Right hindlimb (tissue), 1 donor: ENCODE data around the gene SOX3.

Source experiments
- DNase-seq: peaks from one replicate; pipeline ENCODE4 v3.0.0-alpha.2; 2018

SOX3 gene

DNA sequence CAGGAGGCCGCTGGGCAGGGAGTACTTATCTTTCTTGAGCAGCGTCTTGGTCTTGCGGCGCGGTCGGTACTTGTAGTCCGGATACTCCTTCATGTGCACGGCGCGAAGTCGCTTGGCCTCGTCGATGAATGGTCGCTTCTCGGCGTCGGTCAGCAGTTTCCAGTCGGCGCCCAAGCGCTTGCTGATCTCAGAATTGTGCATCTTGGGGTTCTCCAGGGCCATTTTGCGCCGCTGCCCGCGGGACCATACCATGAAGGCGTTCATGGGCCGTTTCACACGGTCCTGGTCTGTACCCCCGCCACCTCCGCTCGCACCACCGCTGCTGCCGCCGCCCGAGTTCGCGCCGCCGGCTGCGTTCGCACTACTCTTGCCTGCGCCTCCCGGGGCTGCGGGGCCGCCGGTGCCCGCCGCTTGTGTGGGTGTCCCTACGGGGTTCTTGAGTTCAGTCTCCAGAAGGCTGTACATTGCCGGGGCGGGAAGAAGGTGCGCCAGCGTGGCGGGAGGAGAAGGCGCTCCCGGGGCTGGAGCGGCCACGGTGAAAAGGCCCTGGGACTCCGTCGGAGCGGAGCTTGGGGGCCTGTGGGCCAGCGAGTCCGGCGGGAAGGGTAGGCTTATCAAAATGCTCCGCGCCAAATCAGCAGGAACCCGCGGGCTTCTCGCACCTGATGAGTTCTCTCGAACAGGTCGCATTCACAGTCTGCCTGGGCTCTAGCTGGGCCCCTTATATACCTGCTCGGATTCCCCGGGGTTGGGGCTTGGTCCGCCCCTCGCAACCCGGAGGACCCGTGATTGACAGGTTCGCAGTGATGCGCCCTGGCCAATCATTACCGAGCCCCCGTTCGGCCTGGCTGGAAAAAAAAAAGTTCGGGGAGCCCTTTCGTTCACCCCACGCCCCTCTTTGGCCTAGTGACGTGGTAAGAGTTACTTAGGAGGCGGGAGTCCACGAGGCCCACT is at the start of gene SOX3:
Gene SOX3 (minus strand): TSS at position 699 of the 954 bp plus-strand sequence. CDS start 9 bp downstream, at position 690.
- DNase-seq = no peak

DNA sequence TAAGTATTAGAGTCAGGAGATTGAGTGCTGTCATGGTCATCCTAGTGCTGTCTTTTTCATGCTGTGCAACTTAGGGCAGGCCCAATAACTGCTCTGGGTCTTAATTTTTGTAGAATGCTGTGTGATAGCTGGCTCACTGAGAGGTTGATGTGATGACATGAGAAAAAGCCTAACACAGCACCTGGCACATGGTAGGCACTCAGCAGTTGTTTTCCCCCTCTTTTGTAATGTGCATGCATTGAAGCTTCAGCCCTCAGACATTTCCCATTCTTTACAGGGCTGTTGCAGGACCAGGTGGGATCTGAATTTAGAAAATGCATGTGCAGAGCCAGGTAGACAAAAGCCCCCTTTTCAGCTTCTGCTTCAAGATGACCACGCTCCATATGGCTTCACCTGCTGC is 44.1 kb upstream of the SOX3 start:
- DNase-seq = no peak

DNA sequence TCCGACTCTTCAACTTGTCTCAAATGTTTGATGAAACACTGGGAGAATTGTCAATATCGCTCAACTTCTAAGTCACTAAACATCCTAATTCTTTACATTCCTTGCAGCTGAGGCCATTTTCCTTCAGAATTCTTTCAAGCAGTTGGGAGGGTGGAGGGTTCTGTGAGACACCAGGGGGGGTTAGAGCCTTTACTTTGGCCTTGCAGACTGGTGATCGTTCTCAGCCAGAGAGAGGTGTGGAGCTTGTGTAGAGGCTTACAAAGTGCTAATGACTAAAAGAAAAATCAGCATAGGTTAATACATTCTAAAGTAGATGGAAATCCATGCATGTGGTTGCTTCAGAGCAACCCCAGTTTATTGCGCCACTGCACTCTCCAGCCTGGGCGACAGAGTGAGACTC is 21.3 kb upstream of the SOX3 start:
- DNase-seq = no peak

DNA sequence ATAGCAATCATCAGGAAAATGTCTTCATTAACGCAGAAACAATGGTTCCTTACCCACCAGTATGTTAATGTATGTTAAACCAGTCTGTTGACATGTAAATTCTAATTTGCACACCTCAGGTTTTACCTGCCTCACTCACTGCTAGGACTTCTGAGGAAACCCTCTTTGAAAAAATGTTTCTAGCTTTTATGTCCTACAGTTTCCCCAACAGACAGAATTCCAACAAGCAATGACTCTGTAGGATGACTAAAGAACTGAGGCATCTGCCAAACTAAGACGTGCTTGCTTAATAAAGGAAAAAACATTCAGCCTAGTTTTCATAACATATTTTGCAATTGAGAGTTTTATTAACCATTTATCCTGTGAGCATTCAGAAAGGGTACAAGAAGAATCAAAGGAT is 20.6 kb upstream of the SOX3 start:
- no peak for DNase-seq

DNA sequence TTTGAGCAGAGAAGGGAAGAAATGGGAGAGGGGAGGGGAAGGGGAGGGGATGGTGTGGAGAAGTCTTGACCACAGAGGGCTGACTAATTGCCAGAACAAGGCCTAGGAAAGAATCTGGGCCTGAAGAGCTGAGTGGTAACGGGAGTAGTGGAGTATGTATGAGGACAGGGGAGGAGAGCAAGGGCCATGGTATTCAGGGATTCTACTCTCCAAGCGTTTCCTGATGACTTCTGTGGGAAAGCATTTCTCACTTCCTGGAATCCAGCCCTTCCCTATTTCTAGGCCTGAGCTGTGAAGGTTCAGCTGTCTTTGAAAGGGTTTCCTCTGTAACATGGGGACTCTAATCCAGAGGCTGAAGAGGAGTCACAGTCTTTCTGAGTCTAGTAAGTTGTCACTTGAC is 19.7 kb upstream of the SOX3 start:
- DNase-seq = no peak

DNA sequence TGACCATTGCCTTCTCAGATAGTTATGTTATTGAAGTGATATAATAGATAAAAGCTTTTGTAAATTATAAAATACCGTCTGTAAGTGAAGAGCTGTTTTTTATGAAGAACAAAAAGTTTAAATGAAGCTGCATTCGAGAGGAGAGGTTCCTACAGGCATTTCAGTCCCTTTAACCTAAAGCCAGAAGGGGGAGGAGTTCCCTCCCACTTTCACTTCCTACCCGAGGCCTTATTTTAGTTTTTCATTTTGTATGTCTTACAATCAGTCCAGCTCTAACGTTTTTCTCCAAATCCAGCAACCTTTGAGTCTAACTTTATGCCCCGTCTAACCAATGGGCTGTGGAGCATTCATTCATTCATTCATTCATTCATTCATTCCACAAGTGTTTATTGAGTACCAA is 16.5 kb upstream of the SOX3 start:
- DNase-seq = no peak

DNA sequence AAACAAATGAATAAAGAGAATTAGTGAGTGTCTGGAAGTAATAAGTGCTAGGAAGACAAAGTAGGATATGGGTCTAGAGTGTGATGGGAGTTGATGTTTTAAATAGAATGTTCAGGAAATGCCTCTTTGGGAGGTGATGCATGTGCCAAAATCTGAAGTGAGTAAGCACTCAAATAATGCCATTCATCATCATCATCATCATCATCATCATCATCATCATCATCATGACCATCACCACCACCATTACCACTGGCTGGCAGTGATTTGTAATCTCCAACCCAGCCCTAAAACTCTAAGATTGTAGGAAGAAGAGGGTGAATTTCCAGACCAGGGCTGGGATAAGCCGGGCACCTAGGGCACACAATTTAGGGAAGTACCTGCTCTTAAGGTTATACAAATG is 9.7 kb upstream of the SOX3 start:
- no peak for DNase-seq

DNA sequence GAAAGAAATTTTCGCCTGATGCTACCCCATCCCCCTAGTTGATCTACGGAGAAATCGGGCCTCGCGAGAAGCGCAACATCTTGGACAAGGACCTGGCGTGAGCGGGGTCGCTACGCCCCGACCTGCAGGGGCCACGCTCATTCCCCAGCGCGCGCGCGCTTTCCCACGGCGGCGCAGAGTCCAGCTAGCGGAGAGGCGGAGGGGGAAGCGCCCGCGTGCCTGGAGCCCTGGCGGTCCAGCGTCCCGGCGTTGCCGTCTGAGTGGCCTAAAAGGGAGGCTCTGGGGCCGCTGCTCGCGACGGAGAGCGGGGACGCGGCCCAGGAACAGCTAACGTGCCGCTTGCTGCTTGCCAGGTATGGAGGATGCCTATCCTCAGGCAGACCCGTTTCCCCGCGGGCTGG is 6.0 kb upstream of the SOX3 start:
- DNase-seq = no peak

DNA sequence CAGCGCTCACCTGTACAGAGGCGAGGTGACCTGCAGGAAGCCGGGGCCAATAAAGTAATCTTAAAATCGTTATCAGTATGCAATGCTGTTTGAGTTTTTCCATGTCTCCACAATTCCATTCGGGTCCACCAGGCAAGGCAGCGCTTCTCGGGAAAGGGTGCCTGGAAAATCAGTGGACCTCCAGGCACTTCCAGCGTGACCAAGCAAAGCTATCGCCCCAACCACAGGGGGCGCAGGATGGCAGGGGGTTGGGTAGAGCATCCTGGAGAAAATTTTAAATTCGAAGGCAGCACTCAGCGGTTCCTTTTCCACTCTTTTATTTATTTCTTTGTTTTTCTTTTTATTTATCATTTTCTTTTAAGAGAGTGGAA is 5.4 kb upstream of the SOX3 start:
- no peak for DNase-seq

DNA sequence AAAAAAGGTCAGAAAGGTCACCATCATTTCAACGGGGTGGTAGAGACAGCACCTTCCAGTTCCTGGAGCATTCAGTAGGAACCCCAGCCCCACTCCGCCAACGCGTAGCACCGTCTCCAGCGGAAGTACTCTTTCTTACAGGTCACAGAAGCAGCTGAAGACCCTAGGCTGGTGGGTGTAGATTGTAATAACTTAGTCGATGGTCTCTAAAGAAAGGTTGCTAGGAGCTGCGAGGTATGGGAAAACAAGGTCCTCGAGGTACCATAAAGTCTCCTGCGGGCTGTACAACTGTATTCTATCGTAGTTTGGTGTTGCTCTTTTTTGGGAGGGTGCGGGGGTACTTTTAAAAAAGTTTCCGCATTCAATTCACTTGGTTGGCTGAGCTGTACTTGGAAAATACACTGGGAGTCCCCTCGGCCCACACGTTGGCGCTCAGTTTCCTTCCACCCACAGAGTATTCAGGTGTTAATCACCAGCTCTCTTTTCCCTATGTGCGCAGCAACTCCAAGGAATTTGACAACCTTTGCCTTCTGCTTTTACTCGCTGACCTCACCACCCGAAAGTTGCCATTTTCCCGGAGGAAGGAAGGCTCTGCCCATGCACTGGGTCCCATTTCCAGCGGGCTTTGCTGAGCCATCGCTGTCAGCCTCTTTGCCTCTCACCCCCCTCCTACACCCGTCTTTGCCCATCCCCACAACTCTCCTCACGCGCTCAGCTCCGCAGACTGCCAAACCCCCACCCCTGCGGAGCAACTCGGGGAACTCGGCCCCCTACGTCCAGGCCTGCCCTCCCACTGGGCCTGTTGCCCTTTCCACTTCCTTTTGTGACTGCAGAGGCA is 4.8 kb upstream of the SOX3 start:
- no peak for DNase-seq

DNA sequence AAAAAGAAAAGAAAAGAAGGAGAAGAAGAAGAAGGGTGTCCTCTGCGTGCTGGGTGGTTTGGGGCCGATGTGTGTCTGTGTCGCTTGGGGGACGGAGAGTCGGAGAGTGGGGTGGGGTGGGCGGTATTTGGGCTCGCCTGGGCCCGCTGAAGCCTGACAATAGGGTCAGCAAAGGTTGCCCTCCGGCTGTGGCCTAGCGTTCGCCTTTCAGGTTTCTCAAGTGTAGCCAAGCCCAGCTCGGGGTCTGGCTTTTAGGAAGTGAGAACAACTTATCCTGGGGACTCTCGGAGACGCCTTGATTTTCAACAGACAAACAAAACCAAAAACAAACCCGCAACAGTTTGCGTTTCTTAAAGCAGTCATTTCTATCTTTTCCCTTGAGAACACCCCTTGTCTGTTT is 4.1 kb upstream of the SOX3 start:
- no peak for DNase-seq

DNA sequence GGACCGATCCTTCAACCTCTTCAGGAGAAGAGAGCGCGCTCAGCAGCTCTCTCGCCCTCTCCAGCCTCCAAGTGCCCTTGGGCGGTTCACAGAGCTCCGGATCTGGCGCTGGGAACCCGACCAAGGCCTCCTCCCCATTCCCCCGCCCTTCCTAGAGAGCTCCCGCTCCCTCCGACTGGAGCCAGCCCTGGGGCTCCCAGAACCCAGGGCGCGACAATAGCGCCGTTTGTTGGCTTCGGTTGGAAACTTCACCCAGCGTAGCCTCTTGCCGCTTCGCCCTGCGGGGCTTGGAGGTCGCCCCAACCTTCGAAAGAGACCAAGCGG is 3.1 kb upstream of the SOX3 start:
- DNase-seq = peak; percentile 16

DNA sequence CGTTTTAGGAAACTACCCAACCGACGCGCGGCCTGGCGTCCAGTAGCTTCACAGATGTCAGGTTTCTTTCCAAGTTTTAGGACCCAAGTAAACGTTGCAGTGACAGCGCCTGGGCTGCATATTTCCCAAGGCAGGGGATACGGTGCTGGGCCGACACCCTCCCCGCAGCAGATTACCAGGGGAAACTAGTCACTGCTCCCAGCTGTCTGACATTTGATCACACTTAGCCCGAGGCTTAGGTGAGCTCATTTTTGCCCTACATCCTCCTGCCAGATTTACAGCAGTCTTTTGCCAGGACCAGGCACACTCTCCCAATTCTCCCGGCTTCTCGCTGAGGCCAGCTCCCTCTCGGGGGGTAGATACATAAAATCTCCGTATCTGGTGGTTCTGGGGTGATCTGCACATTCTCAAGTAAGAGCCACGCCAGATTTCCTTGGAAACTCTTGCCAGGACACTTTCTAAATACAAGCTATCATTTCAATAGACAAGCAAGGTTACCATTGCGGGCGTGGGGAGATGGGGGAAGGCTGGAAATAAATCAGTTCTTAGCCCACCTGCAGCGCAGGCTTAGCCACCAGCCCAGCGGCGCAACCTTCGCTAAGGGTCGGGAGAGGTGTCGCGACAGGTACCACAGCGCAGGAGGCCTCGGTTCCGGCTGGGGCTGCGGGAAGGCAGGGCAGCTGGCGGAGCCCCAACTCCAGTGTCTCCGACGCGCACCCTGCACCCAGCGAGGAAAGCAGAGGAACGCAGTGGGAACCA is 2.5 kb upstream of the SOX3 start:
- DNase-seq = no peak

DNA sequence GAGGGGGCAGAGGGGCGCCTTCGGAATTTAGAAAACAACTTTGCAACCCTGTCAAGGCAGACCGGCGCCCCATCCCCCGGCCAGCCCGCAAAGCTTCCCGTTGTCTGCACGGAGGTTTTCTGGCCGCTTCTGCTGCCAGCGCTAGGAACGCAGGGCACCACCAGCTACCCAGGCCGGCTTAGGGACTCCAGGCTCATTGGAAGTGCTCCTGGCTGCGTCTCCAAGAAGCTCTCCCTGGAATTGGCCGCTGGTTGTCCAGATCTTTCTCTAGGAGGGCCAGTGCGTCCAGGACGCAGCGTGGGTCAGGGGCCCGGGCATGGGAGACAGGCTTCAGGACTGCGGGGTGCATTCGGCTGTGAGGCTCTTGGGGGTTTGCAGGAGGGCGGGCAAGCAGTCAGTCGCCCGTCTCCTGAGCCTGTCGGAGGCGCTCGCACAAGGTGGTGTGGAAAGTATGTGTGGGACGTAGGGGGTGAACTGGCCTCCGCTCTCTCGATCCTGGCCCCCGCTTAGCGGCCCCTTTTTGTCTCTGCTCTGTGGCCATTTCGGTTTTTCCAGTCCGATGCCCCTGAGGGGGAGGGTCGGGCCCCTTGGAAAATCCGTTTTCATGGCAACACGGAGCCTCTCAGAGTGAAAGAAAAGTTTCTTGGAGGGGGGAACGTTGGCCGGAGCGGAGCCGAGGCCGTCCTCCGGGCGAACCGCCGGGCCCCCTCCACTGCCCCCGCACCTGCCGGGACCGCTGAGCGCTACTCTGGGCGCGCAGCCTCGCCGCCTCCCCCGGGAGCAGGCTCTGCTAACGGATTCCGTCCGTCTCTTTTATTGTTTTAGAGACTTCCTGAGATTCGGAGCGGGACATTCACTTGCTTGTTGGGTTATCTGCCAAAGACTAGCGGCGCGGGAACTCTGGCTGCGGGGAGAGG is 810 bp upstream of the SOX3 start:
- DNase-seq = peak; percentile 17

DNA sequence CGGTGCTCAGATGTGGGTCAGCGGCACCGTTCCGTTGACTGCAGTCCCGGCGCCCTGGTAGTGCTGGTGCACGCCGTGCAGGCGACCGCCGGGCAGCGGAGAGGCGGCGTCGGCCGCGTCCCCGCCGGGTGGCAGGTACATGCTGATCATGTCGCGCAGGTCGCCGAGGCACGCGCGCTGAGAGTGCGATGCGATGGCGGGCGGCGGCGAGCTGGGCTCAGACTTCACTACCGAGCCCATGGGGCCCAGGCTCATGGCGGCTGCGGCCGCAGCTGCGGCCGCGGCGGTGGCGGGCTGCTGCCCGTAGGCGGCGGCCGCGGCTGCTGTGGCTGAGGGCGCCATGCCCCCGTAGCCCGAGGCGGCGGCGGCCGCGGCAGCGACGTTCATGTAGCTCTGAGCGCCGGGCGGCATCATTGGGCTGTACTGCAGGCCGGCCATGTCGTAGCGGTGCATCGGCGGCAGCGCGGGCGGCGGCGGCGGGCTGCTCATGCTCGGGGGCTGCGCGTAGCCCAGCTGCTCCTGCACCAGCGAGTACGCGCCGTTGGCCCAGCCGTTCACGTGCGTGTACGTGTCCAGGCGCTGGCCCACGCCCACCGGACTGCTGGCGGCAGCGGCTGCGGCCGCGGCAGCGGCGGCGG is 1.0 kb downstream of the SOX3 start:
- peak; percentile 34 for DNase-seq

DNA sequence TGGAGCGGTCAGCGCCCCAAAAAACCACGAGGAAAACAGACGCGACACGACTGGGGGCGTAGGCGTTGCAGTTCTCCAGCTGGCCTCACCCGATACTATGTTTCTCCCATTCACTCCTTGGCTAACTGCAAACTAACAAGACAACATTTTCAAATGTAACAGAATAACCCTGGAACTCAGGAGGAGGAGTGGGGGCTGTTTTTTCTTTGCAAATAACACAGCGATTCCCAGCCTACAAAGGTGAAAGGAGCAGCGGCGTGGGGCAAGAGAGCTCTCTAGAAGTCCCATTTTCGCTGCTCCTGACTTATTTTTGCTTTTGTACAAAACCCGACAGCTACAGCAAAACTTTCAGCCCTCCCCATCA is 1.6 kb downstream of the SOX3 start:
- DNase-seq = no peak

DNA sequence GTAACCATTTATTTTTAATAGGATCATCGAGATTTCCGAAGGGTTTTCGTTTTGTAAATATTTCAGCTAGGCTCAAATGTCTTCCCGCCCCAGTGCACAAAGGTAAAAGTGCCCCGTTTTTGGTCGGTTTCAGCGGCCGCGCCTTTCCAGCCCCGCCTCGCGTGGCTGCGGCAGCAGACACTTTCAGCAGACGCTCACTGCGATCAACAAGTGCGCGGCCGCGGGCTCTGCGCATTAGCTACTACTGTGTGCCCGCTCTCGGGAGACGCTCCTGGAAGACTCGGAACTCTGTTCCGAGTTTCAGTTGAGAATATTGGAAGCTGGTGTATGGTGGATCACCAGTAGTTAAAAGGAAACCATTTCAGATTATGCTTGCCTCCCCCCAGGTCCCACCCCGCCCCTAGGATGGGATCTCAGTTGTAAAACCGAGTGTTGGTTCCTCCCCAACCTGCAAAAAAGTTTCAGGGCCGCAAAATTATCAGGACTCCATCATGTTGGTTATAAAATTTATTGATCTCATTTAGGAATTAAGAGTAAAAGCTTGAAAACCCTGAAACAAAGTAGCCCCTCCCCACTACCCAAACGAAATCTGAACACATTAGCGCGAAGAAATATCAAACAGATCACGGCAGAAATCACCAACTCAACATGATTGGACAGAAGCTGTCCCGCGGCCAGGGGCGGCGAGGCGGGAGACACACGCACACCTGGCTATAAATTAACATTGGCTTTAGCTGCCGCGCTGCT is 2.2 kb downstream of the SOX3 start:
- DNase-seq = no peak

DNA sequence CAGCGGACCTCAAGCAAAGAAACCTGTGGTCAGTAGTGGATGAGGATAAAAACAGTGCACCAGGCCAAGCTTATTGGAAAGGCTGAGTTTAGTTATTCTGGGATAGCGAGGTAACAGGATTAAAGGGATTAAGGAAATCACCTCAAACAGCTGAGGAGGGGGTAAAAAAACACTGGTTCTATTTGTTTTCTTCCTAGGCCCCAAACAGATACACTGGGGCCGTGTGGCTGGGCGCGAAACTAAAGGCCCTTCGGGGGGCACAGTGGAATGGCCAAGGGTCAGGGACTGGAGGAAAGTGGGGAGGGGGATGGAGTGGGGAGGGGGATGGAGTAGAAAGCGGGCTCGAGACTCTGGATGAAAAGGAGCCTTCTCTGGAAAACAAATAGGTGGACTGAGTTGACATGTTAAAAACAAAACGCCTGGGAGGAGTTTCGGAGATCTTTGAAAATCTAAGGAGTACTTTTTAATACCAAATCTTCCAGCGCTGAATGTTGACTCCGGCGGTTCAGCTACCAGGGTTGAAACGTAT is 2.9 kb downstream of the SOX3 start:
- DNase-seq = no peak

DNA sequence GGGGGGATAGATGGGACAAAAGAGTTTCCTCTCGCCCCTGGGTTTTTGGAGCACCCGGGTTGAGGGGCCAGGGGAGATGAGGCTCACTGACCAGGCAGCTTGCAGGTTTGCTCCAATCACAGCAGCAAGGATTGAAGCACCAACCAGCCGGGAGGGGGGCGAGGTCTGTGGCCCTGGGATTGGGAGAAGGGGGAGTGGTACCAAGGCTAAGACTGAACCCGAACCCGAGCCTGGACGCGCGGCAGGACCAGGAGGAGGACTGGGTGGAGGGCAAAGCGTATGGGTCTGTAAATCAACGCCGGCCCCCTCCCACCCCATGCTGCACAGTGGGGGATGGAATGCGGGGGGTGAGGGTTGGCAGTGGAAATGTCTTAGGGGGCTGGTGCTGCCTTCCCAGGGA is 3.5 kb downstream of the SOX3 start:
- DNase-seq = no peak

DNA sequence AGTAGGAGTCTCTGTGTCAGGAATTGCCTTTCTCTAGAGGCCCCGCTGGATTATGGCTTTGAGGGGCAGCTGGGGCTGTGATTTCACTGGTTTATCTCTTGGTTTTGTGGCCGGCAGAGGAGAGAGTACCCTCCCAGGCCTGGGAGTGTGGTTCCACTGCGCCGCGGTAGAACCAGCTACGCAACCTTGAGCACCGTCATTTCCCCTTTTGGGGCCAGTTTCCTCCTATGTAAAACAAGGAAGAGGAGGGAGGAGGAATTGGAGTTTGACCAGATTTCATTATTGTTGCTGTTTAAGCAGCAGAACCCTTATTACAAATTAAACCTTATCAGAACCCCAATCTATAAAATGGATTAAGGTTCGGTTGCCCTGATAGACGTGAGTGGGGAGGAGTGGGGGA is 4.4 kb downstream of the SOX3 start:
- no peak for DNase-seq

DNA sequence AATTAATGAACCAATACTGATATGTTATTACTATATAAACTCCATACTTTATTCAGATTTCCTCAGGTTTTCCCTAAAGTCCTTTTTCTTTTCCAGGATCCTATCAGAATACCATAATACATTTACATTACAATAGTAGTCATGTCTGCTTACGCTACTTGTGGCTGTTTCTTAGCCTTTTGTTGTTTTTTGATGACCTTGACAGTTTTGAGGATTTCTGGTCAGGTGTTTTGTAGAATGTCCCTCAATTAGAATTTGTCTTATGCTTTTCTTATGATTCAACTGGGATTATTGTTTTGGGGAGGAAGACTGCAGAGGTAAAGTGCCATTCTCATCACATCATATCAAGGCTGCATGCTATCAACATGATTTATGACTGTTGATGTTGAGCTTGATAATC is 9.1 kb downstream of the SOX3 start:
- DNase-seq = no peak
